GM23338 (cell line): ENCODE data around the gene PPP4R1. TPM values are rescaled to one million over a fixed set of nuclear protein-coding genes. Genes with fewer than 3 reads are reported as not detected.

Source experiments
- ATAC-seq: fragments of 200-7000 bp; cut with Tn5 transposase; 3 replicates; pipeline ENCODE4 v1.9.1; 2020
- DNase-seq: peaks from one replicate; pipeline ENCODE4 v3.0.0-alpha.2; 2015; ENCODE audit warnings: low spot score
- H2AFZ ChIP-seq: fragments of 200-600 bp; sonication (generic); 2 replicates; pipeline ENCODE4 v1.8.0; 2016; ENCODE audit warnings: antibody characterized with exemption, mild to moderate bottlenecking, moderate library complexity
- H3F3A ChIP-seq: fragments of 200-600 bp; sonication (generic); replicated peaks from 2 replicates; pipeline ENCODE4 v1.8.0; 2017; ENCODE audit warnings: antibody characterized with exemption, mixed run types, low read depth
- H3K27ac ChIP-seq: fragments of 200-600 bp; sonication (generic); 2 replicates; pipeline ENCODE4 v1.6.1; 2016; ENCODE audit warnings: low read depth
- H3K27me3 ChIP-seq: fragments of 200-600 bp; sonication (generic); 2 replicates; pipeline ENCODE4 v1.8.0; 2016; ENCODE audit warnings: mild to moderate bottlenecking, mixed run types, moderate library complexity; ENCODE audit not compliant: insufficient read depth
- H3K36me3 ChIP-seq: fragments of 200-600 bp; sonication (generic); 2 replicates; pipeline ENCODE4 v1.8.0; 2016; ENCODE audit warnings: mild to moderate bottlenecking; ENCODE audit not compliant: insufficient read depth
- H3K4me1 ChIP-seq: fragments of 200-600 bp; sonication (generic); 2 replicates; pipeline ENCODE4 v1.8.0; 2016; ENCODE audit warnings: mild to moderate bottlenecking, moderate library complexity; ENCODE audit not compliant: insufficient read depth
- H3K4me2 ChIP-seq: fragments of 200-600 bp; sonication (generic); 2 replicates; pipeline ENCODE4 v1.7.1; 2017; ENCODE audit warnings: mixed run types
- H3K4me3 ChIP-seq: fragments of 200-600 bp; sonication (generic); 2 replicates; pipeline ENCODE4 v1.6.1; 2016; ENCODE audit warnings: mixed run types
- H3K79me2 ChIP-seq: fragments of 200-600 bp; sonication (generic); replicated peaks from 2 replicates; pipeline ENCODE4 v1.8.0; 2017; ENCODE audit warnings: mild to moderate bottlenecking; ENCODE audit not compliant: insufficient read depth
- H3K9me2 ChIP-seq: fragments of 200-600 bp; sonication (generic); 2 replicates; pipeline ENCODE4 v1.8.0; 2017; ENCODE audit not compliant: insufficient read depth
- H4K20me1 ChIP-seq: fragments of 200-600 bp; sonication (generic); replicated peaks from 2 replicates; pipeline ENCODE4 v1.8.0; 2017; ENCODE audit warnings: mild to moderate bottlenecking; ENCODE audit not compliant: insufficient read depth
- H3K27ac Mint-ChIP-seq: 2 replicates; pipeline ENCODE4 v1.8.0; 2020; ENCODE audit warnings: inconsistent platforms, mild to moderate bottlenecking, moderate library complexity, mixed read lengths
- H3K27me3 Mint-ChIP-seq: 3 replicates; pipeline ENCODE4 v1.8.0; 2022; ENCODE audit warnings: low read depth, mild to moderate bottlenecking, moderate library complexity, mixed read lengths, inconsistent platforms; ENCODE audit not compliant: insufficient read depth, poor library complexity
- H3K36me3 Mint-ChIP-seq: 3 replicates; pipeline ENCODE4 v1.8.0; 2021; ENCODE audit warnings: low read depth, mild to moderate bottlenecking, inconsistent platforms, moderate library complexity, mixed read lengths
- H3K4me1 Mint-ChIP-seq: 3 replicates; pipeline ENCODE4 v1.8.0; 2020; ENCODE audit warnings: mild to moderate bottlenecking, inconsistent platforms, mixed read lengths
- H3K4me3 Mint-ChIP-seq: 3 replicates; pipeline ENCODE4 v1.8.0; 2021; ENCODE audit warnings: moderate library complexity, mild to moderate bottlenecking, inconsistent platforms, mixed read lengths
- H3K9me3 Mint-ChIP-seq: 3 replicates; pipeline ENCODE4 v1.8.0; 2020; ENCODE audit warnings: moderate library complexity, mild to moderate bottlenecking, inconsistent platforms, mixed read lengths
- CREB1 ChIP-seq: fragments of 250-450 bp; sonication (Bioruptor Pico); IDR thresholded peaks from 2 replicates; pipeline ENCODE4 v1.5.0; 2020; ENCODE audit warnings: low read depth, mild to moderate bottlenecking, moderate library complexity
- EZH2 ChIP-seq: fragments of 200-600 bp; sonication (generic); IDR thresholded peaks from one replicate; pipeline ENCODE4 v1.8.0; 2017; ENCODE audit warnings: antibody characterized with exemption, mild to moderate bottlenecking, low read depth; ENCODE audit not compliant: unreplicated experiment
- EZH2phosphoT487 ChIP-seq: fragments of 200-600 bp; sonication (generic); IDR thresholded peaks from one replicate; pipeline ENCODE4 v1.8.1; 2018; ENCODE audit warnings: antibody characterized with exemption; ENCODE audit not compliant: unreplicated experiment
- JUNB ChIP-seq: IDR thresholded peaks from one replicate; pipeline ENCODE4 v1.6.1; 2016; ENCODE audit warnings: antibody characterized with exemption; ENCODE audit not compliant: unreplicated experiment
- NANOG ChIP-seq: IDR thresholded peaks from 2 replicates; pipeline ENCODE4 v1.6.1; 2016; ENCODE audit warnings: antibody characterized with exemption, borderline replicate concordance
- POLR2AphosphoS5 ChIP-seq: IDR thresholded peaks from 2 replicates; pipeline ENCODE4 v1.6.1; 2016; ENCODE audit warnings: antibody characterized with exemption, low read depth
- STAT1 ChIP-seq: IDR thresholded peaks from one replicate; pipeline ENCODE4 v1.6.1; 2016; ENCODE audit warnings: antibody characterized with exemption; ENCODE audit not compliant: unreplicated experiment
- ZNF114 ChIP-seq: fragments of 250-450 bp; sonication (Bioruptor Pico); IDR thresholded peaks from 2 replicates; pipeline ENCODE4 v1.5.0; 2020; ENCODE audit warnings: mild to moderate bottlenecking, moderate library complexity
- ZNF331 ChIP-seq: fragments of 250-450 bp; sonication (Bioruptor Pico); IDR thresholded peaks from 2 replicates; pipeline ENCODE4 v1.5.0; 2020; ENCODE audit warnings: low read depth, mild to moderate bottlenecking, moderate library complexity
- polyA plus RNA-seq: library from polyadenylated mRNA; unstranded; fragments of >200 nt; fragmentation: Nextera tagmentation; extraction: Ambion mirVana; gene quantifications from 2 replicates; pipeline ENCODE4 v1.2.1, GENCODE V29; 2016
- total RNA-seq: library from RNA; depleted of rRNA; stranded (reverse); fragments of >200 nt; shearing (Covaris generic); gene quantifications from 2 replicates; pipeline ENCODE4 v1.2.3, GENCODE V29; 2014
- TF ChIP-seq, protein P1 (sequence below): fragments of 250-450 bp; sonication (Bioruptor Pico); IDR thresholded peaks from 2 replicates; pipeline ENCODE4 v1.5.0; 2020; ENCODE audit warnings: mild to moderate bottlenecking, moderate library complexity
- TF ChIP-seq, protein P2 (sequence below): IDR thresholded peaks from one replicate; pipeline ENCODE4 v1.6.1; 2018; ENCODE audit warnings: antibody characterized with exemption; ENCODE audit not compliant: unreplicated experiment
- TF ChIP-seq, protein P3 (sequence below), 2 experiments: fragments of 200-600 bp in 1 of 2; sonication (generic) in 1 of 2; conservative IDR thresholded peaks; 2 replicates each; pipeline versions ENCODE4 v1.5.1 to v1.6.1; 2016 to 2017; ENCODE audit warnings: antibody characterized with exemption in 2 of 2, low read depth in 2 of 2, mild to moderate bottlenecking in 2 of 2, moderate library complexity in 1 of 2
- TF ChIP-seq, protein P4 (sequence below): IDR thresholded peaks from 2 replicates; pipeline ENCODE4 v1.6.1; 2016; ENCODE audit warnings: antibody characterized with exemption

The PPP4R1 gene
- total and polyA plus RNA-seq, 2 experiments from 2014 or later: 18.1 to 79.4 TPM

DNA sequence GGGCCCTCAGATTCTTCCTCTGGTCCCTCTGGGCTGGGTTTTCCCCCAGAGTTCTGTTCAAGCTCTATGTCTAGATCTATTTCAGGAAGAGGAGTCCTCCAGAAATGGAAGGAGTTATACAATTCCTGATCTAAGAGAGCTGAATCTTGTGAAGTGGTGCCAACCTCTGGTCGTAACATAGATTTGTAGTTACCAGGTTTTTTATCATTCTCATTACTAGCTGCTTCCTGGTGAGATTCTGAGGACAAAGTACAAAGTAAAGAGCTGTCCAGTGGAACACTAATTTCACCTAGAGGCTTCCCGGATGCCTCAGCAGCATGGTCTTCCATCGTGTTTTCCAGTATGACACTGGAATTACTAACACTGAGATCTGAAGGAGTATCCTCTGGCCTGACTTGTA is 44.1 kb downstream of the PPP4R1 start:
- Histone ChIP-seq H2AFZ (no peak overlapping the region), H3K4me3 (no peak overlapping the region), H3K36me3 (no peaks in the 10 kb centered on the region; the same call in 1 of the 2 replicates), H3K79me2 (no peaks in the 10 kb centered on the region), H3F3A (no peaks in the 10 kb centered on the region), H4K20me1 (no peaks in the 10 kb centered on the region; the same call in 1 of the 2 replicates), H3K9me2 (no peaks in the 10 kb centered on the region), H3K4me2 (no peak overlapping the region), H3K27ac (no peak overlapping the region), H3K27me3 (no peaks in the 10 kb centered on the region), H3K4me1 (peaks cover 11% of the 10 kb centered on the region)
- Mint-ChIP-seq H3K27ac (no peak overlapping the region), H3K4me1 (peaks cover 10% of the 10 kb centered on the region), H3K36me3 (peaks cover 21% of the 10 kb centered on the region), H3K4me3 (no peak overlapping the region), H3K9me3 (no peaks in the 10 kb centered on the region), H3K27me3 (no peaks in the 10 kb centered on the region)
- no peak for ATAC-seq
- no peak for DNase-seq
- TF ChIP-seq, protein P1, sequence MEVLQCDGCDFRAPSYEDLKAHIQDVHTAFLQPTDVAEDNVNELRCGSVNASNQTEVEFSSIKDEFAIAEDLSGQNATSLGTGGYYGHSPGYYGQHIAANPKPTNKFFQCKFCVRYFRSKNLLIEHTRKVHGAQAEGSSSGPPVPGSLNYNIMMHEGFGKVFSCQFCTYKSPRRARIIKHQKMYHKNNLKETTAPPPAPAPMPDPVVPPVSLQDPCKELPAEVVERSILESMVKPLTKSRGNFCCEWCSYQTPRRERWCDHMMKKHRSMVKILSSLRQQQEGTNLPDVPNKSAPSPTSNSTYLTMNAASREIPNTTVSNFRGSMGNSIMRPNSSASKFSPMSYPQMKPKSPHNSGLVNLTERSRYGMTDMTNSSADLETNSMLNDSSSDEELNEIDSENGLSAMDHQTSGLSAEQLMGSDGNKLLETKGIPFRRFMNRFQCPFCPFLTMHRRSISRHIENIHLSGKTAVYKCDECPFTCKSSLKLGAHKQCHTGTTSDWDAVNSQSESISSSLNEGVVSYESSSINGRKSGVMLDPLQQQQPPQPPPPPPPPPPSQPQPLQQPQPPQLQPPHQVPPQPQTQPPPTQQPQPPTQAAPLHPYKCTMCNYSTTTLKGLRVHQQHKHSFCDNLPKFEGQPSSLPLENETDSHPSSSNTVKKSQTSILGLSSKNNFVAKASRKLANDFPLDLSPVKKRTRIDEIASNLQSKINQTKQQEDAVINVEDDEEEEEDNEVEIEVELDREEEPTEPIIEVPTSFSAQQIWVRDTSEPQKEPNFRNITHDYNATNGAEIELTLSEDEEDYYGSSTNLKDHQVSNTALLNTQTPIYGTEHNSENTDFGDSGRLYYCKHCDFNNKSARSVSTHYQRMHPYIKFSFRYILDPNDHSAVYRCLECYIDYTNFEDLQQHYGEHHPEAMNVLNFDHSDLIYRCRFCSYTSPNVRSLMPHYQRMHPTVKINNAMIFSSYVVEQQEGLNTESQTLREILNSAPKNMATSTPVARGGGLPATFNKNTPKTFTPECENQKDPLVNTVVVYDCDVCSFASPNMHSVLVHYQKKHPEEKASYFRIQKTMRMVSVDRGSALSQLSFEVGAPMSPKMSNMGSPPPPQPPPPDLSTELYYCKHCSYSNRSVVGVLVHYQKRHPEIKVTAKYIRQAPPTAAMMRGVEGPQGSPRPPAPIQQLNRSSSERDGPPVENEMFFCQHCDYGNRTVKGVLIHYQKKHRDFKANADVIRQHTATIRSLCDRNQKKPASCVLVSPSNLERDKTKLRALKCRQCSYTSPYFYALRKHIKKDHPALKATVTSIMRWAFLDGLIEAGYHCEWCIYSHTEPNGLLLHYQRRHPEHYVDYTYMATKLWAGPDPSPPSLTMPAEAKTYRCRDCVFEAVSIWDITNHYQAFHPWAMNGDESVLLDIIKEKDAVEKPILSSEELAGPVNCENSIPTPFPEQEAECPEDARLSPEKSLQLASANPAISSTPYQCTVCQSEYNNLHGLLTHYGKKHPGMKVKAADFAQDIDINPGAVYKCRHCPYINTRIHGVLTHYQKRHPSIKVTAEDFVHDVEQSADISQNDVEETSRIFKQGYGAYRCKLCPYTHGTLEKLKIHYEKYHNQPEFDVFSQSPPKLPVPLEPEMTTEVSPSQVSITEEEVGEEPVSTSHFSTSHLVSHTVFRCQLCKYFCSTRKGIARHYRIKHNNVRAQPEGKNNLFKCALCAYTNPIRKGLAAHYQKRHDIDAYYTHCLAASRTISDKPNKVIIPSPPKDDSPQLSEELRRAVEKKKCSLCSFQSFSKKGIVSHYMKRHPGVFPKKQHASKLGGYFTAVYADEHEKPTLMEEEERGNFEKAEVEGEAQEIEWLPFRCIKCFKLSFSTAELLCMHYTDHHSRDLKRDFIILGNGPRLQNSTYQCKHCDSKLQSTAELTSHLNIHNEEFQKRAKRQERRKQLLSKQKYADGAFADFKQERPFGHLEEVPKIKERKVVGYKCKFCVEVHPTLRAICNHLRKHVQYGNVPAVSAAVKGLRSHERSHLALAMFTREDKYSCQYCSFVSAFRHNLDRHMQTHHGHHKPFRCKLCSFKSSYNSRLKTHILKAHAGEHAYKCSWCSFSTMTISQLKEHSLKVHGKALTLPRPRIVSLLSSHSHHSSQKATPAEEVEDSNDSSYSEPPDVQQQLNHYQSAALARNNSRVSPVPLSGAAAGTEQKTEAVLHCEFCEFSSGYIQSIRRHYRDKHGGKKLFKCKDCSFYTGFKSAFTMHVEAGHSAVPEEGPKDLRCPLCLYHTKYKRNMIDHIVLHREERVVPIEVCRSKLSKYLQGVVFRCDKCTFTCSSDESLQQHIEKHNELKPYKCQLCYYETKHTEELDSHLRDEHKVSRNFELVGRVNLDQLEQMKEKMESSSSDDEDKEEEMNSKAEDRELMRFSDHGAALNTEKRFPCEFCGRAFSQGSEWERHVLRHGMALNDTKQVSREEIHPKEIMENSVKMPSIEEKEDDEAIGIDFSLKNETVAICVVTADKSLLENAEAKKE (CRISPR knock-in tag): no peak
- TF ChIP-seq JUNB: no peak
- TF ChIP-seq, protein P2, sequence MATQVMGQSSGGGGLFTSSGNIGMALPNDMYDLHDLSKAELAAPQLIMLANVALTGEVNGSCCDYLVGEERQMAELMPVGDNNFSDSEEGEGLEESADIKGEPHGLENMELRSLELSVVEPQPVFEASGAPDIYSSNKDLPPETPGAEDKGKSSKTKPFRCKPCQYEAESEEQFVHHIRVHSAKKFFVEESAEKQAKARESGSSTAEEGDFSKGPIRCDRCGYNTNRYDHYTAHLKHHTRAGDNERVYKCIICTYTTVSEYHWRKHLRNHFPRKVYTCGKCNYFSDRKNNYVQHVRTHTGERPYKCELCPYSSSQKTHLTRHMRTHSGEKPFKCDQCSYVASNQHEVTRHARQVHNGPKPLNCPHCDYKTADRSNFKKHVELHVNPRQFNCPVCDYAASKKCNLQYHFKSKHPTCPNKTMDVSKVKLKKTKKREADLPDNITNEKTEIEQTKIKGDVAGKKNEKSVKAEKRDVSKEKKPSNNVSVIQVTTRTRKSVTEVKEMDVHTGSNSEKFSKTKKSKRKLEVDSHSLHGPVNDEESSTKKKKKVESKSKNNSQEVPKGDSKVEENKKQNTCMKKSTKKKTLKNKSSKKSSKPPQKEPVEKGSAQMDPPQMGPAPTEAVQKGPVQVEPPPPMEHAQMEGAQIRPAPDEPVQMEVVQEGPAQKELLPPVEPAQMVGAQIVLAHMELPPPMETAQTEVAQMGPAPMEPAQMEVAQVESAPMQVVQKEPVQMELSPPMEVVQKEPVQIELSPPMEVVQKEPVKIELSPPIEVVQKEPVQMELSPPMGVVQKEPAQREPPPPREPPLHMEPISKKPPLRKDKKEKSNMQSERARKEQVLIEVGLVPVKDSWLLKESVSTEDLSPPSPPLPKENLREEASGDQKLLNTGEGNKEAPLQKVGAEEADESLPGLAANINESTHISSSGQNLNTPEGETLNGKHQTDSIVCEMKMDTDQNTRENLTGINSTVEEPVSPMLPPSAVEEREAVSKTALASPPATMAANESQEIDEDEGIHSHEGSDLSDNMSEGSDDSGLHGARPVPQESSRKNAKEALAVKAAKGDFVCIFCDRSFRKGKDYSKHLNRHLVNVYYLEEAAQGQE: no peak
- no peak for TF ChIP-seq ZNF331 (CRISPR knock-in tag)
- TF ChIP-seq, protein P3, sequence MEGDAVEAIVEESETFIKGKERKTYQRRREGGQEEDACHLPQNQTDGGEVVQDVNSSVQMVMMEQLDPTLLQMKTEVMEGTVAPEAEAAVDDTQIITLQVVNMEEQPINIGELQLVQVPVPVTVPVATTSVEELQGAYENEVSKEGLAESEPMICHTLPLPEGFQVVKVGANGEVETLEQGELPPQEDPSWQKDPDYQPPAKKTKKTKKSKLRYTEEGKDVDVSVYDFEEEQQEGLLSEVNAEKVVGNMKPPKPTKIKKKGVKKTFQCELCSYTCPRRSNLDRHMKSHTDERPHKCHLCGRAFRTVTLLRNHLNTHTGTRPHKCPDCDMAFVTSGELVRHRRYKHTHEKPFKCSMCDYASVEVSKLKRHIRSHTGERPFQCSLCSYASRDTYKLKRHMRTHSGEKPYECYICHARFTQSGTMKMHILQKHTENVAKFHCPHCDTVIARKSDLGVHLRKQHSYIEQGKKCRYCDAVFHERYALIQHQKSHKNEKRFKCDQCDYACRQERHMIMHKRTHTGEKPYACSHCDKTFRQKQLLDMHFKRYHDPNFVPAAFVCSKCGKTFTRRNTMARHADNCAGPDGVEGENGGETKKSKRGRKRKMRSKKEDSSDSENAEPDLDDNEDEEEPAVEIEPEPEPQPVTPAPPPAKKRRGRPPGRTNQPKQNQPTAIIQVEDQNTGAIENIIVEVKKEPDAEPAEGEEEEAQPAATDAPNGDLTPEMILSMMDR (conservative IDR thresholded peaks at IDR 0.05; ENCODE audit: low read depth in 2 of 2): no peak
- TF ChIP-seq EZH2phosphoT487: no peak
- no peak for TF ChIP-seq NANOG
- no peak for TF ChIP-seq EZH2
- TF ChIP-seq ZNF114 (CRISPR knock-in tag): no peak
- no peak for TF ChIP-seq POLR2AphosphoS5
- no peak for TF ChIP-seq STAT1
- TF ChIP-seq CREB1: no peak
- TF ChIP-seq, protein P4, sequence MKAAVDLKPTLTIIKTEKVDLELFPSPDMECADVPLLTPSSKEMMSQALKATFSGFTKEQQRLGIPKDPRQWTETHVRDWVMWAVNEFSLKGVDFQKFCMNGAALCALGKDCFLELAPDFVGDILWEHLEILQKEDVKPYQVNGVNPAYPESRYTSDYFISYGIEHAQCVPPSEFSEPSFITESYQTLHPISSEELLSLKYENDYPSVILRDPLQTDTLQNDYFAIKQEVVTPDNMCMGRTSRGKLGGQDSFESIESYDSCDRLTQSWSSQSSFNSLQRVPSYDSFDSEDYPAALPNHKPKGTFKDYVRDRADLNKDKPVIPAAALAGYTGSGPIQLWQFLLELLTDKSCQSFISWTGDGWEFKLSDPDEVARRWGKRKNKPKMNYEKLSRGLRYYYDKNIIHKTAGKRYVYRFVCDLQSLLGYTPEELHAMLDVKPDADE: no peak
